HCT116 (cell line): ENCODE measurements around the gene ASGR1. TPM values are rescaled to one million over a fixed set of nuclear protein-coding genes. Genes with fewer than 3 reads are reported as not detected.

Source experiments
- ATAC-seq: fragments of 200-7000 bp; cut with Tn5 transposase; 2 replicates; pipeline ENCODE4 v1.9.1; 2020; ENCODE audit warnings: mild to moderate bottlenecking, moderate library complexity
- BruUV-seq: library from RNA; stranded (reverse); fragments of 400-500 nt; replicated peaks from 2 replicates; lab custom pipeline; 2021; lab: Mats Ljungman, UMichigan
- CTCF ChIA-PET: fragments of 300-600 bp; sonication (Branson Sonifier 250); formaldehyde crosslinking; loops from one replicate; lab custom pipeline; 2021; ENCODE audit warnings: antibody characterized with exemption; lab: Charles Lee
- POLR2A ChIA-PET: fragments of 300-600, 350-600 bp; sonication (Branson Sonifier 250); formaldehyde crosslinking; loops from one replicate; lab custom pipeline; 2021; ENCODE audit warnings: antibody characterized with exemption; lab: Charles Lee
- RAD21 ChIA-PET, 2 experiments: fragments of 300-600 bp; sonication (Branson Sonifier 250); formaldehyde crosslinking; loops; one replicate each; lab custom pipeline; 2023; ENCODE audit warnings: low total read pairs in 2 of 2; ENCODE audit not compliant: uncharacterized antibody in 2 of 2, unreplicated experiment in 2 of 2, low non-redundant PET in 1 of 2; lab: Charles Lee
- DNase-seq: peaks from one replicate; pipeline ENCODE4 v3.0.0-alpha.2; 2010; ENCODE audit warnings: low read depth, low spot score
- H2AFZ ChIP-seq: fragments of 200-600 bp; shearing (Covaris generic), sonication (generic); 2 replicates; pipeline ENCODE4 v1.6.1; 2017; ENCODE audit warnings: low read depth, mixed run types, mixed read lengths, antibody characterized with exemption, low read length; ENCODE audit not compliant: poor library complexity, severe bottlenecking
- H3K27ac ChIP-seq: 2 replicates; pipeline ENCODE4 v1.5.1; 2012; ENCODE audit warnings: low read depth, low read length
- H3K27me3 ChIP-seq: fragments of 200-600 bp; sonication (generic); 2 replicates; pipeline ENCODE4 v1.6.1; 2016; ENCODE audit warnings: mixed run types, low read length, mixed read lengths; ENCODE audit not compliant: insufficient read depth
- H3K36me3 ChIP-seq, 2 experiments: fragments of 200-500 bp in 1 of 2; fragments of 200-600 bp in 1 of 2; sonication (Bioruptor generic) in 1 of 2; sonication (generic) in 1 of 2; 2 replicates each; pipeline versions ENCODE4 v1.5.1 to v1.6.1; 2014 to 2016; ENCODE audit warnings: low read length in 2 of 2, inconsistent platforms in 1 of 2, mixed read lengths in 1 of 2, mixed run types in 1 of 2; ENCODE audit not compliant: insufficient read depth in 2 of 2, control insufficient read depth in 1 of 2
- H3K4me1 ChIP-seq, 2 experiments: fragments of 200-600 bp in 1 of 2; sonication (generic) in 1 of 2; 2 replicates each; pipeline versions ENCODE4 v1.5.1 to v1.6.1; 2012 to 2017; ENCODE audit warnings: low read length in 2 of 2, inconsistent platforms in 1 of 2, mild to moderate bottlenecking in 1 of 2, mixed read lengths in 1 of 2, mixed run types in 1 of 2, moderate library complexity in 1 of 2; ENCODE audit not compliant: insufficient read depth in 2 of 2, control insufficient read depth in 1 of 2
- H3K4me2 ChIP-seq: fragments of 200-600 bp; sonication (generic); 2 replicates; pipeline ENCODE4 v1.6.1; 2017; ENCODE audit warnings: mixed run types, low read length, mixed read lengths
- H3K4me3 ChIP-seq, 2 experiments: fragments of 200-600 bp in 1 of 2; sonication (generic) in 1 of 2; replicated peaks in 1 of 2; 2 replicates each; pipeline ENCODE4 v1.5.1; 2011 to 2016; ENCODE audit warnings: low read length in 2 of 2, control low read depth in 1 of 2, low read depth in 1 of 2, mild to moderate bottlenecking in 1 of 2, mixed read lengths in 1 of 2, mixed run types in 1 of 2
- H3K79me2 ChIP-seq: fragments of 200-600 bp; sonication (generic); 2 replicates; pipeline ENCODE4 v1.6.1; 2017; ENCODE audit warnings: mild to moderate bottlenecking, mixed run types, low read length, moderate library complexity, mixed read lengths; ENCODE audit not compliant: insufficient read depth
- H3K9ac ChIP-seq: fragments of 200-600 bp; sonication (generic); 2 replicates; pipeline ENCODE4 v1.6.1; 2016; ENCODE audit warnings: low read length, mixed read lengths
- H3K9me2 ChIP-seq: fragments of 200-600 bp; sonication (generic), shearing (Covaris generic); 2 replicates; pipeline ENCODE4 v1.6.1; 2017; ENCODE audit warnings: mixed run types, mild to moderate bottlenecking, moderate library complexity; ENCODE audit not compliant: insufficient read depth
- H3K9me3 ChIP-seq, 2 experiments: fragments of 200-500 bp in 1 of 2; fragments of 200-600 bp in 1 of 2; sonication (Bioruptor generic) in 1 of 2; sonication (generic) in 1 of 2; 2 replicates each; pipeline ENCODE4 v1.6.1; 2014 to 2017; ENCODE audit warnings: low read length in 2 of 2, mixed read lengths in 2 of 2, inconsistent platforms in 1 of 2, low read depth in 1 of 2, mild to moderate bottlenecking in 1 of 2, mixed run types in 1 of 2, moderate library complexity in 1 of 2; ENCODE audit not compliant: control insufficient read depth in 1 of 2, insufficient read depth in 1 of 2
- H4K20me1 ChIP-seq: fragments of 200-600 bp; sonication (generic), shearing (Covaris generic); 2 replicates; pipeline ENCODE4 v1.6.1; 2017; ENCODE audit warnings: mixed run types, mild to moderate bottlenecking, moderate library complexity; ENCODE audit not compliant: insufficient read depth
- CBX3 ChIP-seq: IDR thresholded peaks from 2 replicates; pipeline ENCODE4 v1.6.1; 2012; ENCODE audit warnings: low read depth
- ELF1 ChIP-seq: IDR thresholded peaks from 2 replicates; pipeline ENCODE4 v1.6.1; 2012; ENCODE audit warnings: low read depth, borderline replicate concordance
- EZH2 ChIP-seq: fragments of 200-600 bp; sonication (generic); IDR thresholded peaks from 2 replicates; pipeline ENCODE4 v1.6.1; 2017; ENCODE audit warnings: antibody characterized with exemption, mixed run types
- EZH2phosphoT487 ChIP-seq: fragments of 200-600 bp; IDR thresholded peaks from 2 replicates; pipeline ENCODE4 v1.6.1; 2018; ENCODE audit warnings: antibody characterized with exemption, borderline replicate concordance
- JUND ChIP-seq: IDR thresholded peaks from 2 replicates; pipeline ENCODE4 v1.6.1; 2012
- MAX ChIP-seq: IDR thresholded peaks from 2 replicates; pipeline ENCODE4 v1.6.1; 2012
- POLR2A ChIP-seq: IDR thresholded peaks from 2 replicates; pipeline ENCODE4 v1.7.0; 2011; ENCODE audit warnings: borderline replicate concordance; ENCODE audit not compliant: insufficient read depth, insufficient read length; ENCODE audit errors: extremely low read depth
- POLR2AphosphoS5 ChIP-seq: IDR thresholded peaks from 2 replicates; pipeline ENCODE4 v1.6.1; 2011; ENCODE audit warnings: mild to moderate bottlenecking, low read depth, low read length, moderate library complexity
- SIN3A ChIP-seq: IDR thresholded peaks from 2 replicates; pipeline ENCODE4 v1.6.1; 2012; ENCODE audit warnings: low read depth
- SRF ChIP-seq: IDR thresholded peaks from 2 replicates; pipeline ENCODE4 v1.6.1; 2012; ENCODE audit warnings: low read depth
- YY1 ChIP-seq: IDR thresholded peaks from 2 replicates; pipeline ENCODE4 v1.6.1; 2011; ENCODE audit warnings: low read length, low read depth, moderate library complexity, mild to moderate bottlenecking; ENCODE audit not compliant: insufficient replicate concordance; ENCODE audit errors: extremely low read depth
- ZBTB33 ChIP-seq: IDR thresholded peaks from 2 replicates; pipeline ENCODE4 v1.6.1; 2011; ENCODE audit warnings: mild to moderate bottlenecking, low read length, moderate library complexity; ENCODE audit not compliant: insufficient replicate concordance; ENCODE audit errors: extremely low read depth
- ZFX ChIP-seq: fragments of 450-650 bp; IDR thresholded peaks from 2 replicates; pipeline ENCODE4 v1.6.1; 2017
- intact Hi-C: fragments of 100-400 bp; cut with micrococcal nuclease; formaldehyde crosslinking; loops from 2 replicates; pipeline ENCODE4 v1.10.0; 2022
- total RNA-seq: library from RNA; stranded (reverse); gene quantifications from one replicate; pipeline ENCODE4 v1.2.1, GENCODE V29; 2021; ENCODE audit not compliant: unreplicated experiment

The ASGR1 gene
- total RNA-seq, 1 experiment from 2014 or later: 1.2 TPM

GRCh38 chr17:7222093-7222971 is 43.2 kb upstream of the ASGR1 start:
- H3K4me2 ChIP-seq: no peak overlapping the region
- ChIA-PET RAD21 (no interaction called here), CTCF (interaction anchor here (2.8 kb wide), 1 partner anchor 107 kb away, joined by 10 read pairs; the partner anchor contains the start of gene NEURL4), POLR2A (interaction anchor here (1.4 to 1.6 kb wide), 3 partner anchors 12 to 176 kb away, joined by 3 read pairs; partner anchors contain the start of gene DVL2)
- H3K27ac ChIP-seq: peak overlapping the region; percentile 20; the same call in 1 of the 2 replicates
- H4K20me1 ChIP-seq: no peaks in the 10 kb centered on the region
- H3K27me3 ChIP-seq: no peaks in the 10 kb centered on the region
- TF ChIP-seq POLR2AphosphoS5: peak; percentile 21; the same call in 1 of the 2 replicates
- no peak for TF ChIP-seq SRF
- peak; percentile 37; the same call in 1 of the 2 replicates for TF ChIP-seq SIN3A
- peak; percentile 19; the same call in 1 of the 2 replicates for TF ChIP-seq JUND
- no peak overlapping the region for H3K4me3 ChIP-seq
- H3K9me3 ChIP-seq: no peaks in the 10 kb centered on the region
- H2AFZ ChIP-seq: no peak overlapping the region
- BruUV-seq: TSS peak; percentile 36
- peaks cover 7 to 34% of the 10 kb centered on the region in 2 experiments; a peak in 3 of 4 replicates for H3K4me1 ChIP-seq
- no peak for ATAC-seq
- no peak for DNase-seq
- H3K79me2 ChIP-seq: peaks cover 30% of the 10 kb centered on the region
- H3K36me3 ChIP-seq: peaks cover 34 to 49% of the 10 kb centered on the region in 2 experiments; a peak in 3 of 4 replicates
- H3K9ac ChIP-seq: no peak overlapping the region
- intact Hi-C loops: no loop called here
- H3K9me2 ChIP-seq: no peaks in the 10 kb centered on the region

GRCh38 chr17:7221278-7222092 is 42.3 kb upstream of the ASGR1 start:
- CTCF ChIA-PET: interaction anchor here (0.9 to 2.8 kb wide), 14 partner anchors 8 to 339 kb away, joined by 3 to 37 read pairs (median 5); partner anchors contain the start of genes GABARAP, NEURL4, PHF23 and SLC2A4
- intact Hi-C loops: loop anchor here (2.0 kb wide), 1 partner anchor 75 kb away; no protein-coding TSS in a partner anchor

More at GRCh38 chr17:7221278-7222092, 42.3 kb upstream of the ASGR1 start:
- Histone ChIP-seq H3K4me1 (peaks cover 7 to 41% of the 10 kb centered on the region in 2 experiments; a peak in 3 of 4 replicates), H4K20me1 (no peaks in the 10 kb centered on the region), H2AFZ (no peak overlapping the region), H3K27me3 (no peaks in the 10 kb centered on the region), H3K9me2 (no peaks in the 10 kb centered on the region), H3K4me3 (peak overlapping the region; percentile 69 to 75), H3K27ac (peak overlapping the region; percentile 99), H3K9ac (peak overlapping the region; percentile 95), H3K79me2 (peaks cover 30% of the 10 kb centered on the region), H3K36me3 (peaks cover 30 to 41% of the 10 kb centered on the region in 2 experiments; a peak in 3 of 4 replicates), H3K9me3 (no peaks in the 10 kb centered on the region), H3K4me2 (peak overlapping the region; percentile 96)
- ChIA-PET RAD21 (interaction anchor here (0.6 to 1.2 kb wide), 6 partner anchors 15 to 189 kb away, joined by 3 to 7 read pairs (median 5); no protein-coding TSS in a partner anchor), POLR2A (interaction anchor here (1.1 to 3.2 kb wide), 8 partner anchors 13 to 363 kb away, joined by 3 to 19 read pairs (median 9); partner anchors contain the start of genes DVL2, GABARAP and MPDU1)
- ATAC-seq: no peak
- no peak for DNase-seq
- TF ChIP-seq YY1 (no peak), MAX (no peak), SRF (no peak), SIN3A (no peak; the same call in 1 of the 2 replicates), EZH2phosphoT487 (no peak), EZH2 (no peak), CBX3 (no peak), ZFX (no peak), ZBTB33 (no peak), POLR2A (no peak), ELF1 (no peak)
- BruUV-seq: no TSS peak
